HG03039 (cell line): ENCODE data around the gene SLC22A15.
"Not testable (repeated sequence)": the region's sequence is repeated elsewhere in the genome, so short reads cannot be mapped to it uniquely, and the experiment has no call there.

ENCODE experiments used
- ATAC-seq: cut with Tn5 transposase; IDR thresholded peaks from one replicate; pipeline ENCODE4 v1.9.1; 2021; ENCODE audit warnings: mild to moderate bottlenecking, moderate library complexity; ENCODE audit not compliant: unreplicated experiment

The SLC22A15 gene

GRCh38 chr1:116031302-116031835 lies 55.1 kb downstream of the SLC22A15 start:
- ATAC-seq, result no peak

GRCh38 chr1:116033322-116033721 lies 57.0 kb downstream of the SLC22A15 start:
- ATAC-seq, result no peak

GRCh38 chr1:116036255-116036654 lies 59.9 kb downstream of the SLC22A15 start:
- no peak for ATAC-seq

GRCh38 chr1:116038679-116039078 lies 62.4 kb downstream of the SLC22A15 start:
- no peak for ATAC-seq

GRCh38 chr1:116044071-116044470 lies 67.8 kb downstream of the SLC22A15 start:
- no peak for ATAC-seq

GRCh38 chr1:116046933-116047332 lies 70.6 kb downstream of the SLC22A15 start:
- ATAC-seq, result not testable (repeated sequence)

GRCh38 chr1:116051896-116052295 lies 75.6 kb downstream of the SLC22A15 start:
- ATAC-seq, result not testable (repeated sequence)

GRCh38 chr1:116062201-116062600 lies 85.9 kb downstream of the SLC22A15 start:
- no peak for ATAC-seq

- ATAC-seq, result no peak
Measured at GRCh38 chr1:116064616-116065015, 88.3 kb downstream of the SLC22A15 start.

- no peak for ATAC-seq
Measured at GRCh38 chr1:116066868-116067565, 90.7 kb downstream of the SLC22A15 start.

GRCh38 chr1:116067566-116067890 lies 91.2 kb downstream of the SLC22A15 start:
- no peak for ATAC-seq

- ATAC-seq, result no peak
Measured at GRCh38 chr1:116075575-116075974, 99.3 kb downstream of the SLC22A15 start.

GRCh38 chr1:116075990-116076389 lies 99.7 kb downstream of the SLC22A15 start:
- no peak for ATAC-seq

GRCh38 chr1:116076831-116077230 lies 100.5 kb downstream of the SLC22A15 start:
- ATAC-seq, result no peak

- no peak for ATAC-seq
Measured at GRCh38 chr1:116078699-116079223, 102.4 kb downstream of the SLC22A15 start.

- ATAC-seq, result no peak
Measured at GRCh38 chr1:116087628-116088027, 111.3 kb downstream of the SLC22A15 start.

- no peak for ATAC-seq
Measured at GRCh38 chr1:116089870-116090269, 113.6 kb downstream of the SLC22A15 start.

- ATAC-seq, result no peak
Measured at GRCh38 chr1:116091083-116091482, 114.8 kb downstream of the SLC22A15 start.

- ATAC-seq, result no peak
Measured at GRCh38 chr1:116092752-116093489, 116.6 kb downstream of the SLC22A15 start.

GRCh38 chr1:116095027-116095426 lies 118.7 kb downstream of the SLC22A15 start:
- no peak for ATAC-seq

- ATAC-seq, result no peak
Measured at GRCh38 chr1:116096013-116096618, 119.8 kb downstream of the SLC22A15 start.

GRCh38 chr1:116097626-116098025 lies 121.3 kb downstream of the SLC22A15 start:
- ATAC-seq, result no peak
